Adrenal gland (tissue), 12 donors: ENCODE measurements around the gene ERBB2. TPM values are rescaled to one million over a fixed set of nuclear protein-coding genes. Genes with fewer than 3 reads are reported as not detected.
A peak's percentile ranks its signal among the peaks of the same experiment; 100 is the strongest.

Experiments
- DNase-seq, 7 donors: peaks; one replicate each; pipeline ENCODE4 v3.0.0-alpha.2; 2019 to 2020
- H3K27ac ChIP-seq, 5 donors: fragments of 200-600 bp; sonication (generic) in 4 of 5; 1 replicate in 3 of 5; 2 replicates in 2 of 5; pipeline versions ENCODE4 v1.5.1 to v1.8.0; 2016 to 2020; ENCODE audit warnings: mild to moderate bottlenecking in 1 of 5
- H3K27me3 ChIP-seq: fragments of 200-600 bp; 2 replicates; pipeline ENCODE4 v1.8.0; 2021
- H3K36me3 ChIP-seq, 2 donors: fragments of 200-600 bp; replicated peaks in 1 of 2; 1 replicate in 1 of 2; 2 replicates in 1 of 2; pipeline versions ENCODE4 v1.5.1 to v1.8.0; 2018 to 2022
- H3K4me1 ChIP-seq, 2 donors: fragments of 200-600 bp; replicated peaks in 1 of 2; 1 replicate in 1 of 2; 2 replicates in 1 of 2; pipeline versions ENCODE4 v1.5.1 to v1.8.0; 2018 to 2021
- H3K4me3 ChIP-seq, 4 donors: fragments of 200-600 bp; sonication (generic) in 3 of 4; one replicate each; pipeline ENCODE4 v1.5.1; 2016 to 2018
- H3K9me3 ChIP-seq, 3 donors: fragments of 200-600 bp; sonication (generic) in 1 of 3; replicated peaks in 1 of 3; 1 replicate in 2 of 3; 2 replicates in 1 of 3; pipeline versions ENCODE4 v1.5.1 to v1.8.0; 2016 to 2021
- POLR2A ChIP-seq, 2 donors: fragments of 450-650 bp; IDR thresholded peaks; one replicate each; pipeline ENCODE4 v1.6.1; 2017; ENCODE audit warnings: antibody characterized with exemption in 2 of 2, mild to moderate bottlenecking in 2 of 2, moderate library complexity in 1 of 2
- WGBS, 4 donors: extraction: QIAGEN DNeasy Blood & Tissue Kit in 2 of 4; methylation state at CpG; one replicate each; pipeline versions ENCODE4 v1.1.5 to v1.1.7; 2013 to 2017; 5-methylcytosine and 5-hydroxymethylcytosine counted together
- intact Hi-C, 2 donors: fragments of 100-400 bp; cut with DNase I; formaldehyde crosslinking; loops; one replicate each; pipeline versions ENCODE4 v1.14.1 to v1.15.0; 2022 to 2023
- polyA plus RNA-seq, 3 donors: library from polyadenylated mRNA; stranded (reverse); fragments of 200-250 nt in 2 of 3; fragments of 350-450 nt in 1 of 3; fragmentation: Illumina TruSeq in 1 of 3; extraction: RNeasy Lipid Tissue Mini Kit (QIAGEN cat#74804) in 1 of 3; gene quantifications; one replicate each; pipeline ENCODE4 v1.2.3, GENCODE V29; 2013 to 2014
- total RNA-seq, 9 donors: library from RNA; depleted of rRNA in 4 of 9; stranded (reverse); fragments of >200 nt in 4 of 9; fragments of 120-200 nt in 1 of 9; fragmentation: NEBNext Ultra II Directional in 1 of 9; extraction: Animal tissue kit (Norgen Biotek cat#: 25700) in 1 of 9; gene quantifications; one replicate each; pipeline versions ENCODE4 v1.1.0 to v1.2.4, GENCODE V29; 2013 to 2023
- TF ChIP-seq, protein P1 (sequence below), 6 experiments: fragments of 450-650 bp in 4 of 6; fragments of 200-600 bp in 2 of 6; sonication (generic) in 1 of 6; IDR thresholded peaks; 1 replicate in 5 of 6; 2 replicates in 1 of 6; pipeline versions ENCODE4 v1.5.1 to v1.8.0; 2016 to 2021; ENCODE audit warnings: antibody characterized with exemption in 6 of 6, mild to moderate bottlenecking in 2 of 6, moderate library complexity in 1 of 6
- donor health status: healthy with polysubstance abuse.
- donor health status: Bipolar disorder and iron deficiency.
- donor health status: DM: yes; HTN: yes; CAD: no.
- donor health status: DM: no; HTN: no; CAD: no.
- donor health status: DM: no; HTN: no; CAD: no.
- donor health status: DM: yes; HTN: yes; CAD: no.

Gene ERBB2
- total and polyA plus RNA-seq, 12 donors: 4.8 to 16.9 (median 11.9) TPM

DNA sequence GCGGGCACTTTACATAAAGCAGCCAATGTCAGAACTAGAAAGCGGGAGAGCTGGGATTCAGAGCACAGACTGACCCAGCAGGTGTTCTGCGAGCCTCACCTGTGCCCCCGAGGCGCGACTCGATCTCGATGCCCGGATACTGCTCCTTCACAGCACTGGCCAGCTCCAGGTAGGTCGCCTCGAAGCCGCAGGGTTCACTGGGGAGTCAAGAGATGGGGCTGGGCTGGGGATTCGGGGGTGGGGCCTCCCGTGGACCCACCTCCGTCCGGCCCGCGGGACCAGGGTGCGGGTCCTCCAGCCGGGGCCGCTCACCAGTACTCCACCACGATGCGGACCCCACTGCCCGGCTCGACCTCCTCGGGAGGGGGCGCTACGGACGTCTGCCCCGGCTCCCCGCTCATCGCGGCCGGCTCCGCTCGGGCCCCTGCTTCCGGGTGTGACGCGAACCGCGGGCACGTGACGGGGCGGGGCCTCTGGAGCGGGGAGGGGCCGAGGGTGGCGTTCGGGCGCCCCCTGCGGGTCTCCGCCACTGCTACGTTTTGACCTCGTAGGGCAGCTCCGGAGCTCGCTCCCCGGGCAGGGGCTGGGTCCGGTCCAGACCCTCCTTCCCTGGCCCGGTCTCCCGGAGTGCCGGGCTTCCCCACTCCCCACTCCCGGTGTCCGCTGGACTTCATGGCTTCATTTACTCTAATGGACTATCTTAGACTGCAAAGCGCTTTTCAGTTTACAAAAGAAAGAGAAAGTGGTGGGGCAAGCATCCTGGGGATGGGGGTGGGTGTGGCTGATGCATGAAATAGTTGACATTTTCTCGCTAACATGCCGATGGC, 30.4 kb downstream of the ERBB2 start, which contains the start of gene MIEN1:
TSS of gene MIEN1 (minus strand) at position 438 of the 827 bp plus-strand sequence. CDS start at position 401, 37 bp downstream.
- no peaks in the 10 kb centered on the region for H3K36me3 ChIP-seq
- DNase-seq: peak; percentile 85 to 94 (median 92)
- H3K9me3 ChIP-seq: no peaks in the 10 kb centered on the region
- peaks cover 7% of the 10 kb centered on the region for H3K27me3 ChIP-seq
- peaks cover 4 to 10% of the 10 kb centered on the region in 2 donors for H3K4me1 ChIP-seq
- H3K27ac ChIP-seq: peak within 1 kb of the TSS in 4 of 5 donors; percentile 39 to 94 (median 78)
- intact Hi-C loops: no loop called here
- peak; percentile 44 to 71 for TF ChIP-seq POLR2A (IDR thresholded peaks at IDR 0.05)
- TF ChIP-seq, protein P1, sequence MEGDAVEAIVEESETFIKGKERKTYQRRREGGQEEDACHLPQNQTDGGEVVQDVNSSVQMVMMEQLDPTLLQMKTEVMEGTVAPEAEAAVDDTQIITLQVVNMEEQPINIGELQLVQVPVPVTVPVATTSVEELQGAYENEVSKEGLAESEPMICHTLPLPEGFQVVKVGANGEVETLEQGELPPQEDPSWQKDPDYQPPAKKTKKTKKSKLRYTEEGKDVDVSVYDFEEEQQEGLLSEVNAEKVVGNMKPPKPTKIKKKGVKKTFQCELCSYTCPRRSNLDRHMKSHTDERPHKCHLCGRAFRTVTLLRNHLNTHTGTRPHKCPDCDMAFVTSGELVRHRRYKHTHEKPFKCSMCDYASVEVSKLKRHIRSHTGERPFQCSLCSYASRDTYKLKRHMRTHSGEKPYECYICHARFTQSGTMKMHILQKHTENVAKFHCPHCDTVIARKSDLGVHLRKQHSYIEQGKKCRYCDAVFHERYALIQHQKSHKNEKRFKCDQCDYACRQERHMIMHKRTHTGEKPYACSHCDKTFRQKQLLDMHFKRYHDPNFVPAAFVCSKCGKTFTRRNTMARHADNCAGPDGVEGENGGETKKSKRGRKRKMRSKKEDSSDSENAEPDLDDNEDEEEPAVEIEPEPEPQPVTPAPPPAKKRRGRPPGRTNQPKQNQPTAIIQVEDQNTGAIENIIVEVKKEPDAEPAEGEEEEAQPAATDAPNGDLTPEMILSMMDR (IDR thresholded peaks at IDR 0.05): peak; percentile 57 to 91 (median 82)
- H3K4me3 ChIP-seq: peak within 1 kb of the TSS; percentile 62 to 95 (median 86)
- WGBS, 4 donors: 0 to 3% (median 2%) methylated on average over 23 to 65 of the region's 65 CpGs

DNA sequence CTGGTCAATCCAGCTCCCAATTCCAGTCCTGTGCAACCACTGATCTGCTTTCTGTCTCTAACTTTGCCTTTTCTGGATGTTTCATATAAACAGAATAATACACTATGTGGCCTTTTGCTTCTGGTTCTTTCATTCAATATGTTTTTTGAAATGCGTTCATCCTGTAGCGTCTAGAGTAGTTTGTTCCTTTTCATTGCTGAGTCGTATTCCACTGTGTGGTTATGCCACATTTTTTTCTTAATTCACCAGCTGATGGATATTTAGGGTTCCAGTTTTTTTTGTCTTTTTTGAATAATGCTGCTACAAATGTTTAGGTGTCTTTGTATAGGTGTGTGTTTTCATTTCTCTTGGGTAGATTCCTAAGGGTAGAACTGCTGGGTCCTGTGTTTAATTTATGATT, 32.7 kb downstream of the ERBB2 start:
- Histone ChIP-seq H3K9me3 (no peaks in the 10 kb centered on the region), H3K4me3 (no peak overlapping the region), H3K4me1 (peaks cover 4 to 13% of the 10 kb centered on the region in 2 donors), H3K27ac (no peak overlapping the region), H3K36me3 (no peaks in the 10 kb centered on the region), H3K27me3 (peaks cover 17% of the 10 kb centered on the region)
- WGBS, 4 donors: 89 to 94% (median 92%) methylated on average over 3 of the region's 3 CpGs
- DNase-seq: no peak
- TF ChIP-seq, protein P1 (IDR thresholded peaks at IDR 0.05): no peak
- no peak for TF ChIP-seq POLR2A (IDR thresholded peaks at IDR 0.05)
- intact Hi-C loops: no loop called here

DNA sequence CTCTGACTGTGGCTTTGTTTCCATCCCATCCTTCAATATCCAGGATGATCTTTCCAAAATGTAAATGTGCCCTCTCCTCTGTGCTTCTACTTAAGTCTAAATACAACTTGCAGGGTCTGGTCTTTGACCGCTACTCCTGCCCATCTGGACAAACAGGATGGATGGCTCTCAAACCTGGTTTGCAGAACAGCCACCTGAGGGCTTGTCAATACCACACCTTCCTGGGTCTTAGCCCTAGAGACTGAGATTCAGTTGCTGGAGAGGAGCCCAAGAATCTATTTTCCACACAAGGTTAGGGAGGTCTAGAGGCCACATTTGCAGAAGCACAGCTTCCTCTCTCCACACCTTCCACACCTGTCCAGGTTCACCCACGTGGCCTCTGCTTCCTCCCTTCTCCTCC, 36.0 kb downstream of the ERBB2 start:
- Histone ChIP-seq H3K27me3 (peaks cover 35% of the 10 kb centered on the region), H3K36me3 (no peaks in the 10 kb centered on the region), H3K9me3 (no peaks in the 10 kb centered on the region), H3K4me1 (peaks cover 7 to 20% of the 10 kb centered on the region in 2 donors), H3K4me3 (no peak overlapping the region), H3K27ac (no peak overlapping the region)
- 57 to 82% (median 76%) methylated on average over 2 of the region's 2 CpGs for WGBS, 4 donors
- no peak for DNase-seq
- no peak for TF ChIP-seq POLR2A (IDR thresholded peaks at IDR 0.05)
- TF ChIP-seq, protein P1 (IDR thresholded peaks at IDR 0.05): no peak
- intact Hi-C loops: no loop called here

DNA sequence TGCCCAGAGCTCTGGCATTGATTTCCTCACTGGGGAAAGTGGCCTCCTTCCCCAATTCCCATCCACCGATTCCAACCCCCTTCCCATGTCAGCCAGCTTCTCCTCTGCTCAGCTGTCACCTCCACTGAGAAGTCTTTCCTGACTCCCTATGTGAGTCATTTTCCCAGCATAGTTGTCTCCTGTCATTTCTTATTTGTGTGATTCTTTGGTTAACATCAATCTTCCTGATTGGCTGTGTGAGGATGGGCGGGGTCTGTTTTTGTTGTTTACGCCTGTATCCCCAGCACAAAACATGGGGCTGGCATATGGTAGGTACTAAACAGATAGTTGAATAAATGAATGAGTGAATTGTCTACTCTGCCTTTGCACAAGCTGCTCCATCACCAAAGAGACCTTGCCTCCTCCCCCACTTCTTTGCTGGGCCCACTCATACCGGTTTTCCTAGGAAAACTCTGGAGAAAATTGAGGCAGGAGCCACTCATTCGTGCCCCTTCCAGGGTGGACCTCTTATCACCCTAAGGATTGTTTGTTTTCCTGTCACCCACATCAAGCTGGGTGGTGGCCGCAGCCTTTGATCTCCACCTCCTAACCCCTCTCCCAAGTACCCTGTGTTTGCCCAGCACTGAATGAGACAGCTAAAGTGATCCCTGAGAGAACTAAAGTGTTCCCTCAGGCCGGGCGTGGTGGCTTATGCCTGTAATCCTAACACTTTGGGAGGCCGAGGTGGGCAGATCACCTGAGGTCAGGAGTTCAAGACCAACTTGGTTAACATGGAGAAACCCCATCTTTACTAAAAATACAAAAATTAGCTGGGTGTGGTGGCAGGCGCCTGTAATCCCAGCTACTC, 36.7 kb downstream of the ERBB2 start:
- 75 to 78% (median 77%) methylated on average over 10 of the region's 10 CpGs for WGBS, 4 donors
- H3K27ac ChIP-seq: no peak overlapping the region
- H3K4me3 ChIP-seq: no peak overlapping the region
- H3K9me3 ChIP-seq: no peaks in the 10 kb centered on the region
- peaks cover 7 to 20% of the 10 kb centered on the region in 2 donors for H3K4me1 ChIP-seq
- TF ChIP-seq, protein P1 (IDR thresholded peaks at IDR 0.05): no peak
- TF ChIP-seq POLR2A (IDR thresholded peaks at IDR 0.05): no peak
- H3K27me3 ChIP-seq: peaks cover 39% of the 10 kb centered on the region
- intact Hi-C loops: no loop called here
- H3K36me3 ChIP-seq: no peaks in the 10 kb centered on the region
- DNase-seq: no peak
